Stimulated activated CD4-positive, alpha-beta T cell treated with anti-CD3 and anti-CD28 coated beads, Interleukin-1b, Interleukin-23, amount 100 ng/mL, for 1 hour (primary cell): ENCODE measurements around the gene E2F3.
"Not testable (repeated sequence)": the region's sequence is repeated elsewhere in the genome, so short reads cannot be mapped to it uniquely, and the experiment has no call there.

Experiments
- DNase-seq, 2 donors: peaks; one replicate each; pipeline ENCODE4 v3.0.0-alpha.2; 2020; ENCODE audit warnings: low read depth in 2 of 2

E2F3 gene

DNA sequence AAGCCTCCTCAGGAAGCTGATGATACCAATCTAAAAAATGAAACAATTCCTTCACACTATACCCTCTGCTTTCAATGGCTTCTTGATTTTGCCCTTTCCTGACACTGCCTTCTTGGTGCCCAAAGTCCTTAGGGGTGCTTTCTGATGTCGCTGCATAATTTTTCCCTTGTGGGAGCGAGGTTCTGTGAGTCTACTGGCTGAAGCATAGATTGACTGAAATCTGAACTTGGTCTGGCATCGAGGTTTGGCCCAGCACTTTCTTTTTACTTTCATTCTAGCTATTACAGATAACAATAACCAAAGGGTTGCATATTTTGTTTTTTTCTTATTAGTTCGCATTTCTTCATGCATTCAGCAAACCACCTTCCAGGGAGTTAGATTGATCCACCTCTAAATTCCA lies 65.8 kb downstream of the E2F3 start:
- DNase-seq = no peak

GRCh38 chr6:20468209-20468608 lies 66.5 kb downstream of the E2F3 start:
- DNase-seq = no peak

GRCh38 chr6:20472748-20473147 lies 71.1 kb downstream of the E2F3 start:
- DNase-seq = no peak

GRCh38 chr6:20473518-20473917 lies 71.8 kb downstream of the E2F3 start:
- no peak for DNase-seq

- no peak for DNase-seq
These were observed 73.3 kb downstream of the E2F3 start for GRCh38 chr6:20474874-20475542.

DNA sequence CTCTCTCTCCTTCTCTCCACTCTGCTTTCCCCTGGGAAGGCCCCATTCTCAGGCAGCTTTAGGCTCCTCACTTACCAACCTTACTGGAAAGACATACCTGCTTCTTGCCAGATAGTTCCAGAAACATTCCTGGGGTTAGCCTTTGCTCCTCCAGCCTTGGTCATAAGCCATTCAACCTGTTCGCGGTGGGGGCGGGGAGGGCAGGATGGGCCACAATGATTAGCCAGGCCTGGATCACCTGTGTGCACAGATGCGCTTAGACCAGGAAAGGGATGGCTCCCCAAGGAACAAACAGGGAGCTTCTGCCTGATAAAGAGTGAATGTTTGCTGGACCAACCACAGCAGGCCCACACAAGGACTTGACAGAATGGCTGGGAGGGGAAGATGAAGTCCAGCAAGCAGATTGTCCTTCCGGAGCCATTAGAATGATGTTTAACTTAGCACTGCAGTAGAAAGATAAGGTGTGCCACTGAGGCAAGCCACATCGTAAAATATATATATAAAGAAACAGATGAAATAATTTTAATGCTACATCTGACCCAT lies 74.9 kb downstream of the E2F3 start:
- DNase-seq = no peak

- DNase-seq = no peak
These were observed 75.8 kb downstream of the E2F3 start for GRCh38 chr6:20477485-20477884.

- no peak for DNase-seq
These were observed 77.4 kb downstream of the E2F3 start for GRCh38 chr6:20479060-20479459.

DNA sequence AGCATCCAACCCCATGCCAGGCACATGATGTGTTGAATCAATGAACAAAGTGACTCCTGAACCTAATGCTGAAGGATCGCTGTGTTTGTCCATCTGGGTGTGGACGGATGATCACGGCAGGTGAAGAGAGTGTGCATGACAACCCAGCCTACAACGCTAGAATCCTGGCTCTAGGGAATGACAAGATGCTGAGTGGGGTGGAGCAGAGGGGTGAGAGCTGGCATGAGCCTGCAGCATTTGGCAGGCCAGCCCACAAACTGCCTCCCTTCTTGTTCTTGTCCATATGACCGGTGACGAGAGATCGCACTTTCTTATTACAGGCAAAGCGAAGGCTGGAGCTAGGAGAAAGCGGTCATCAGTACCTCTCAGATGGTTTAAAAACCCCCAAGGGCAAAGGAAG lies 77.8 kb downstream of the E2F3 start:
- DNase-seq = no peak

DNA sequence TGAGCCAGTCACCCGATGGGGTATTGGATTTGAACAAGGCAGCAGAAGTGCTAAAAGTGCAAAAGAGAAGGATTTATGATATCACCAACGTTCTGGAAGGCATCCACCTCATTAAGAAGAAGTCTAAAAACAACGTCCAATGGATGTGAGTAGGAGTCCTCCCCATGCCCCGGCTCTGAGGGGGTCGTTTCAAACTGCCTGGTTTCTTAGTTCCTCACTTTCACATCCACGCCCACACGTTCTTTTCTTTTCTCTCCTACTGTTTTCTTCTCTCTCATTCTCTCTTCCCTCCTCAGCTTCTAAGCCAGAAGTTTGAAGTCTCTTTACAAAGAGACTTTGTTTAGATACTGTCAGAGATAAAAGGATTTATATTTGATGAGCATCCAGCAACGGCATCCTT lies 79.6 kb downstream of the E2F3 start:
- no peak for DNase-seq

GRCh38 chr6:20483887-20484497 lies 82.3 kb downstream of the E2F3 start:
- DNase-seq = no peak

GRCh38 chr6:20486641-20487040 lies 85.0 kb downstream of the E2F3 start:
- DNase-seq = no peak

- no peak for DNase-seq
These were observed 86.1 kb downstream of the E2F3 start for GRCh38 chr6:20487669-20488375.

- DNase-seq = no peak
These were observed 88.9 kb downstream of the E2F3 start for GRCh38 chr6:20490591-20490990.

DNA sequence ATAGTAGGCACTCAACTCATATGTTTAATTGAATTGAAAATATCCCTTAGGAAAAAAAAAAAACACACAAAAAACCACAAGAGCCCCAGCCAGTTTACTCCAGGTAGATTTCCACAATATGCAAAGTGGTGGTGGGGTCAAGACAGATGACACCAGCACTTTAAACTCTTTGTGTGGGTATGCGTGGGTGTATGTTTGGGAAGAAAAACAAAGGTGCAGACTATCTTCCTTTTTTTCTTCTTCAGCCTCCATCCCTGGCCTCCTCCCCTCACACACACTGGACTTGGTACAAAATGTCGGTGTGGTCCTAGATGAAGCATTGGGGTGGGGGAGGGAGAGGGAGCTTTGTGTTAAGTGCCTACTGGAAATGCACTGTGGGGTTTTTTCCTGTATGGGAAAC lies 90.4 kb downstream of the E2F3 start:
- DNase-seq = no peak

- no peak for DNase-seq
These were observed 95.7 kb downstream of the E2F3 start for GRCh38 chr6:20497216-20498040.

DNA sequence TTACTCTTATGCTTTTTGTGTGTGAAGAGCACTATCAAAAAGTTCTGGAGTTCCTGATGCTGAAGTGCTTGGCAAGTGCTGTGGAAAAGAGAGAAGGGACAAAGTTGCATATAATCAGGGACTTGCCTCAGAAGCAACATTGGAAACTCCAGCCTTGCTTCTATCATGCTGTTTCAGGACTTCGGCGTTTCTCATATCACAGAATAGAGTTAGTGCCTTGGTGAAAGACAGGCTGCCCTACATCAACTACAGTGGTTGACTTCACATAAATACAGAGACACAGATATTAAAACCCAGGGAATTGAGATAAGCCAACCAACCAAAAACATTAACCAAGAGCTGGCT lies 96.3 kb downstream of the E2F3 start:
- DNase-seq = no peak

DNA sequence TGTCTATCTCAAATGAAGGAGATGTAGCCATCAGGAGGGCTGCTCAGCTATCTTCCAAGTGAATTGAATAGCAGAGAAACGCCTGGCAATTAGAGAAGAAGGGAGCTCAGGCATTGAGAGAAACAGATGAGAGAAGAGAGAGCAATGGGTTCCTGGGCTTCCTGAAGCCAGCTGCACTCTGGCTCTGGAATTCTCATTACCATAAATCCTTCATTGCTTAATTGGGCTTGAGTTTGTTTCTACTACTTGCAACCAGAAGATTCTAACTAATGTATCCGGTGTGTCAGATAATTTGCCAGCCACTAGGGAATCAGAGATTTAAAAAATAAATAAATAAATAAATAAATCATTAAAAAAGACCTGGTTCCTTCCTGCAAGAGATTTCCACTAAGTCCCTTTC lies 107.5 kb downstream of the E2F3 start:
- DNase-seq = no peak

DNA sequence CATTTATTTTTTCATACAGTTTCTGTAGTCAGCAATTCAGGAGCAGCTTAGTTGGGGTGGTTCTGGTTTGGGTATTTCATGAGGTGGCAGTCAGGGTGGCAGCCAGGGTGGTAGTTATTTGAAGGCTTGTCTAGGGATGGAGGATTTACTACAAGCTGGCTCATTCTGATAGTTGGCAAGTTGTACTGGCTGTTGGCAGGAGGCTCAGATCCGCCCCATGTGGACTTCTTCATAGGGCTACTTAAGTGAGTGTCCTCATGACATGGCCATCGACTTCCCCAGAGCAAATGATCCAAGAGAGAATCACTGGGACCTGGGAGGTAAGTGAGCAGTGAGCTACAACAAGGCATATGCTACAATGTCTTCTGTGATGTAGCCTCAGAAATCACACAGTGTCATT lies 110.2 kb downstream of the E2F3 start:
- no peak for DNase-seq

- DNase-seq = not testable (repeated sequence)
These were observed 123.5 kb downstream of the E2F3 start for GRCh38 chr6:20525208-20525607.

DNA sequence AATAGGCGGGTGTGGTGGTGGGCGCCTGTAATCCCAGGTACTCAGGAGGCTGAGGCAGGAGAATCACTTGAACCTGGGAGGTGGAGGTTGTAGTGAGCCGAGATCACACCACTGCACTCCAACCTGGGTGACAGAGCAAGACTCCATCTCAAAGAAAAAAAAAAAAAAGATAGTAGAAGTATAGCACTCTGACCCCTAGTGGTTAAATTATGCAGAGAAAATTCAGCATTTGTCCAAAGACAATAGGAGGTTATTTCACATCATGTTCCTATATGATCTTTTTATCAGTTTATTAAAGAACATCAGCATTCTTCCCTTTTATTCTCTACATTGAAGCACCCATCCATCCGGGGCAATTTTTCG lies 127.4 kb downstream of the E2F3 start:
- DNase-seq = not testable (repeated sequence)

- no peak for DNase-seq
These were observed 131.2 kb downstream of the E2F3 start for GRCh38 chr6:20532881-20533280.
